Neural crest cell (in vitro differentiated cells): Measurements from ENCODE around the gene PCCA. TPM values are rescaled to one million over a fixed set of nuclear protein-coding genes. Genes with fewer than 3 reads are reported as not detected.

Source experiments
- DNase-seq: peaks from one replicate; pipeline ENCODE4 v3.0.0; 2021; ENCODE audit warnings: low read depth, mixed read lengths, low spot score
- H3K27ac Mint-ChIP-seq: one replicate; pipeline ENCODE4 v1.8.0; 2021; ENCODE audit warnings: mild to moderate bottlenecking, mixed read lengths; ENCODE audit not compliant: unreplicated experiment
- H3K27me3 Mint-ChIP-seq: 2 replicates; pipeline ENCODE4 v1.8.0; 2021; ENCODE audit warnings: low read depth, mild to moderate bottlenecking, mixed read lengths
- H3K36me3 Mint-ChIP-seq: 2 replicates; pipeline ENCODE4 v1.8.0; 2021; ENCODE audit warnings: low read depth, mild to moderate bottlenecking, mixed read lengths
- H3K4me1 Mint-ChIP-seq: 2 replicates; pipeline ENCODE4 v1.8.0; 2021; ENCODE audit warnings: mixed read lengths
- H3K4me3 Mint-ChIP-seq: one replicate; pipeline ENCODE4 v1.8.0; 2021; ENCODE audit warnings: mild to moderate bottlenecking, mixed read lengths
- H3K9me3 Mint-ChIP-seq: 2 replicates; pipeline ENCODE4 v1.8.0; 2021; ENCODE audit warnings: mixed read lengths
- CTCF ChIP-seq: fragments of 200-600 bp; sonication (generic); conservative IDR thresholded peaks from 2 replicates; pipeline ENCODE4 v1.5.0; 2021; ENCODE audit warnings: antibody characterized with exemption, mild to moderate bottlenecking
- total RNA-seq: library from RNA; stranded (reverse); gene quantifications from 2 replicates; pipeline ENCODE4 v1.2.1, GENCODE V29; 2021

The PCCA gene
- total RNA-seq, 1 donor from 2014 or later = 40.6 TPM

- Mint-ChIP-seq H3K27me3 (no peaks in the 10 kb centered on the region), H3K9me3 (peaks cover 7% of the 10 kb centered on the region), H3K4me3 (no peak overlapping the region), H3K27ac (no peak overlapping the region), H3K4me1 (no peaks in the 10 kb centered on the region), H3K36me3 (peaks cover 16% of the 10 kb centered on the region)
- TF ChIP-seq CTCF = no peak
- DNase-seq = no peak
Measured at GRCh38 chr13:100125946-100126345, 37.1 kb downstream of the PCCA start.

- no peak overlapping the region for H3K27ac Mint-ChIP-seq
- no peak for TF ChIP-seq CTCF
- DNase-seq = no peak
- peaks cover 3% of the 10 kb centered on the region for H3K9me3 Mint-ChIP-seq
- peaks cover 7% of the 10 kb centered on the region for H3K36me3 Mint-ChIP-seq
- no peaks in the 10 kb centered on the region for H3K27me3 Mint-ChIP-seq
- H3K4me1 Mint-ChIP-seq = no peaks in the 10 kb centered on the region
- no peak overlapping the region for H3K4me3 Mint-ChIP-seq
Measured at GRCh38 chr13:100128373-100128772, 39.5 kb downstream of the PCCA start.

- no peaks in the 10 kb centered on the region for H3K4me1 Mint-ChIP-seq
- peaks cover 7% of the 10 kb centered on the region for H3K36me3 Mint-ChIP-seq
- H3K9me3 Mint-ChIP-seq = peaks cover 3% of the 10 kb centered on the region
- no peak overlapping the region for H3K4me3 Mint-ChIP-seq
- no peak for TF ChIP-seq CTCF
- DNase-seq = no peak
- no peak overlapping the region for H3K27ac Mint-ChIP-seq
- H3K27me3 Mint-ChIP-seq = no peaks in the 10 kb centered on the region
Measured at GRCh38 chr13:100128838-100129237, 39.9 kb downstream of the PCCA start.

GRCh38 chr13:100129605-100130004, 40.7 kb downstream of the PCCA start:
- no peak for TF ChIP-seq CTCF
- Mint-ChIP-seq H3K36me3 (peaks cover 4% of the 10 kb centered on the region), H3K27me3 (no peaks in the 10 kb centered on the region), H3K9me3 (peaks cover 3% of the 10 kb centered on the region), H3K4me3 (no peak overlapping the region), H3K27ac (no peak overlapping the region), H3K4me1 (no peaks in the 10 kb centered on the region)
- no peak for DNase-seq

GRCh38 chr13:100130092-100130491, 41.2 kb downstream of the PCCA start:
- no peak for DNase-seq
- no peak for TF ChIP-seq CTCF
- Mint-ChIP-seq H3K36me3 (peaks cover 4% of the 10 kb centered on the region), H3K4me1 (no peaks in the 10 kb centered on the region), H3K9me3 (peaks cover 3% of the 10 kb centered on the region), H3K27ac (no peak overlapping the region), H3K4me3 (no peak overlapping the region), H3K27me3 (no peaks in the 10 kb centered on the region)
